HG02571 (cell line): Measurements from ENCODE around the gene NFIA.

Experiments used
- ATAC-seq: cut with Tn5 transposase; IDR thresholded peaks from one replicate; pipeline ENCODE4 v1.9.1; 2021; ENCODE audit warnings: mild to moderate bottlenecking, moderate library complexity; ENCODE audit not compliant: unreplicated experiment

NFIA gene

GRCh38 chr1:61469365-61469764, 387.0 kb downstream of the NFIA start:
- ATAC-seq = no peak

- no peak for ATAC-seq
These were observed 390.5 kb downstream of the NFIA start for GRCh38 chr1:61472876-61473275.

- no peak for ATAC-seq
These were observed 392.0 kb downstream of the NFIA start for GRCh38 chr1:61474269-61474817.

DNA sequence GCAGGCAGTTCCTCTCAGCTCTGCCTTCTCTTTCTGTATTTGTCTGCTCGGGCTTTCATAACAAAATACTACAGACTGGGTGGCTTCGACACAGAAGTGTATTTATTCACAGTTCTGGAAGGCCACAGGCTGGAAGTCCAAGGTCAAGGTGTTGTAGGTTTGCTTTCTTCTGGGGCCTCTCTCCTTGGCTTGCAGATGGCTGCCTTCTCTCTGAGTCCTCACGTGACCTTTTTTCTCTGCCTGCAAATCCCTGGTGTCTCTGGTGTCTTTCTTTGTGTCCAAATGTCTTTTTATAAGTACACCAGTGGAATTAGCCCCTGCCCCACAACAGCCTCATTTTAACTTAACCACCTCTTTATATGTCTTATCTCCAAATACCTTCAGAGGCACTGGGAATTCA, 392.6 kb downstream of the NFIA start:
- no peak for ATAC-seq

GRCh38 chr1:61477301-61477700, 394.9 kb downstream of the NFIA start:
- ATAC-seq = no peak

- no peak for ATAC-seq
These were observed 398.0 kb downstream of the NFIA start for GRCh38 chr1:61480273-61480935.

DNA sequence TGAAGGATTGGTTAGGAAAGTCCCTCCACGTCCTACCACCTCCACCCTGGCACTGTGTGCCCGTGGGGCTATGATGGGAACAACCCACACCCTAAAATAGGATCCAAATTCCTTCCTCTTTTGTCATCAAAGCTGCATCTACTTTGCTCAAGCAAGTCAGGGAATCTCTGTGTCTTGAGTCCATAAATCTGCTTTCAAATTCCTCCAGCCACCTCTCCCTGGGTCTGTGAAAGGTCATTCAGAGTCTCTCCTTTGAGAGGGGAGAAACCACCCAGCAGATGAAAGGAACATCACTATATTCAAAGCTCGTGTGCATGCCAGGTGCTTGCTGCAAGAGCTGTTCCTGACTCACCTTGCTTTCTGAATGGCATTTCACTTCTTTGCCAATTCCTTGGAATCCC, 399.0 kb downstream of the NFIA start:
- ATAC-seq = no peak

- ATAC-seq = no peak
These were observed 399.9 kb downstream of the NFIA start for GRCh38 chr1:61482170-61482734.

DNA sequence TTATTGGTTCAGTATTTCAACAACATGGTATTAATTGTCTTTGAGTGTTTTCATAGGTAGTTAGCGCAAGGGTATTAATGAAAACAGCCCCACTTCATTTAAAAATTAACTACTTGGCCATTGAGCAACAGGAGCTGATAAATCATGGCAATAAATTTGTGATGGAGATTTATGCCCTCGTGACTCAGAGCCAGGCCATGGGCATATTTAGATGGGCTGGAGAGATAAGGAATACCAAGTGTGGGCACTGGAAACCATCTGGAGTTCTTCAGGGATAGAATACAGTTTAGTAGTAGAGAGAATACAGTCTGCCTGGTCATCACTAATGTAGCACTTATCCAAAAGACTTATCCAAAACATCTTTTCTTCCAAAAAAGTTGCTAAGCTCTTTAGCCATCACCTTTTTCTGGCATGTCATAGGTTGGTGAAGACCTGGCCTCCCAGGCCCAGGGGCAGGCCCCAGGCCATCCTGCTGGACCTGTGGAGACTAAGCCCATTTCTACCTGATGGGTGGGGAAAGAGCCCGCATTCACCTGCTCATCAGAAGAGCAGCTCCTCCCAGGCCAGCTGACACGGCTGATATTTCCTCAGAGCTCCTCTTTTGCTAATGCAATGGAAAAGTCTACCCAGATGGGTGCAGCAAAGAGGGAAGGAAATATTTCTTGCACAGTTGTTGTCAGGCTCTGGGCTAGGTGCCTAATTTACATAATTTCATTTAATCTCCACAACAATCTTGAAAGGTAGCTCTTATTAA, 404.6 kb downstream of the NFIA start:
- no peak for ATAC-seq

DNA sequence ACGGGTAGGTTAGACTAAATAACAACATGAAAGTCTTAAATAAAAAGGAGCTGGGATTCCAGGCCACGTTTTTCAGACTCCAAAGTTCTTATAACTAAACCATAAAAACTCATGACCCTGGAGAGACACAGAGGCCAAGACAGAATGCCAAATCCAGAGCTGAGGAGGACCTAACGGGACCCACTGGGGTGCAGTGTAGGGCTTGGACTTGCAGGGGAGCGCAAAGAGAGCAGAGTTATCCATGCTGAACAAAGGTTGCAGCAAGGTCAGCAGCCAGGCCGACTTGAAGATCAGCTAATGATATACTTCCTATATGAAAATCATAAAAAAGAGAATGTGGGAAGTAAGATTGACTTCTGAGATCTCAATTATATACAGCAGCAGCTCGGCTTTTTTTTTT, 405.4 kb downstream of the NFIA start:
- ATAC-seq = no peak

DNA sequence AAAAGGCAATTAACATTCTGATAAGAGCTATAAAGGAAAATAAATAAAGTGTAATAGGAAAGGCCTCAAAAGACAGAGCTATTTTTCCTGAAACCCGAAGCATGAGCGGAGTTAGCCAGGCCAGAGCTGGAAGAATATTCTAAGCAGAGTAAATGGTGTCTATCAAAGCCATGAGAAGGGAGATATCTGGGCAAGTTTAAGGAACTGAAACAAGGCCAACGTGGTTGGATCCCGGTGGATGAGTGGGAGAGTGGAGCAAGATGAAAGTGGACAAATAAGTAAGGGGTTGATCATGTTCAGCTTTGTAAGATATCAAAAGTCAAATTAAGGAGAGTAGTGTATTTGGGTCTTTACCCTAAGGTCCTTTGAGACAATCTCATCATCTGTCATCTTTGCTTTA, 408.6 kb downstream of the NFIA start:
- no peak for ATAC-seq

GRCh38 chr1:61491497-61491896, 409.1 kb downstream of the NFIA start:
- no peak for ATAC-seq

- ATAC-seq = no peak
These were observed 411.6 kb downstream of the NFIA start for GRCh38 chr1:61494000-61494399.

DNA sequence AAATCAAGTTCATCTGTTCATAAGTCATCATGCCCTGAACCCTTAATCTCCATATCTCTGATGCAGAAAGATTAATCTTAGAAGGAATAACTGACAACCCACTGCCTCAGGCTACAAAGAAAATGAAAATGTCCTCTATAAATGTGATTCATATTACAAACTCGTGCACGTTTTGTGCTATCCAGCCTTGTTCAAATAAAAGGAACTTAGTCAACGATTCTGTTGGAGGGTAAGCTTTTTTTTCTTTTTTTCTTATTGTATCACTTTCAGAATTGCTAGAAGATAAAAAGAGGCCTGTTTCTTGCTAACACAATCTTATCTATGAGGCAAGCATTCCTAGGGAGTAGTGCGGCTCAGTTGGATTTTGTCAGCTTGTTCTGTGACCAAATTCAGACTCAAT, 414.1 kb downstream of the NFIA start:
- no peak for ATAC-seq

DNA sequence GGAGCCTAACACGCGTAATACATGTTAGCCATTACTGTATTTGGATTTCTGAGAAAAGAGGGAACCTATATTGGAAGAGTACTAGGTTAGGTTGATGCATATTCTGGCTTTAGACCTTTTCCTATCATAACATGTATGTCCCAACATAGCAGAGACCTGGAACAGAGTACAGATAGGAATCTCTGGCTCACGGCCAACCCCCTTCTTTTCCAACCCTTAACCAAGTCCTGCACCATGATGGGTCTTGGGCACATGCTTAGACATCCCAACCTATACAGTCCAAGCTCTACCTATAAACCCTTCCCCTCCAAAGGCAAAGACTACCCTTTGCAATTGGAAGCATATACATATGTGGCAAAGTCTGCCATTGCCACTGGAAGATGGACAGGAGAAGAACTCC, 414.7 kb downstream of the NFIA start:
- no peak for ATAC-seq

DNA sequence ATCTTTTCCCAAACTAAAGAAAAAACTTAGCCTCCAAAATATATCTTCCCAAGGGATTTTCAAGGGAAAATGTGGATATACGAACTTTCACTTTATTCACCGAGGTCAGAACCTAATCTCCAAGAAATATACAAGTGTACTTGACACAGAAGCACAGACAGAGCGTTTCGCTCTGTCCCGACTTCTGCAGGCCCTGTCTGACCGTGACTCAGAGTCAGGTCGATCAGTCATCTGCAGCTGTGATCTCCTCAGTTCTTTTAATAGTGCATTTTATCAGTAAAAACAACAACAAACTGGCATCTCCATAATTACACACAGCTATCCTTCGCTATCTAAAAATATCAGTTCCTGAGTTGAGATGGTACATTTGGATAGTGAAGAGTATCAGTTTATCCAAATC, 416.0 kb downstream of the NFIA start:
- no peak for ATAC-seq

GRCh38 chr1:61501971-61502916, 419.9 kb downstream of the NFIA start:
- no peak for ATAC-seq

- ATAC-seq = no peak
These were observed 421.9 kb downstream of the NFIA start for GRCh38 chr1:61504305-61504704.

DNA sequence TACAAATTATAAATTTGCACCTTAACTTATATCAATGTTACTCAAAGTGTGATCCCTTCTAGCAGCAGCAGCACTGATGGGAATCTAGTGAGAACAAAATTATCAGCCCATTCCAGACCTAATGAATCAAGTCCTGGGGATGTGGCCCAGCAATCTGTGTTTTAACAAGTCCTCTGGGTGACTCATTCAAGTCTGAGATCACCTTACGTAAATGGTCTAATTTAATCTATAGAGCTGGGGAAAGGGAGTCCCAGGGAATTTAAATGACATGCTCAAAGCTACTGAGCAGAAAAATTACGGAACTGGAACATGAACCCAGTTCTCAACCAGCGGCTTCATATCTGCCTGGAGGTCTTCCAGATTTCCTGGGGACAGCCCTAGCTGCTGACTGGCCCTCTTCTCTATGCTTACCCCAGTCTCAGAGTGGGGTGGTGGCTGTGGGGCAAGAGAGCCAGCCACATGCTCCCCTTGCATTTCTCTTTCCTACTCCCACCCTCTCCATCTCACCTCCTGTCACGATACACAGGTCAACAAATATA, 422.6 kb downstream of the NFIA start:
- ATAC-seq = no peak

GRCh38 chr1:61506236-61506635, 423.9 kb downstream of the NFIA start:
- ATAC-seq = no peak
